HS-5 (cell line): Measurements from ENCODE around the gene CPSF7.

Source experiments
- DNase-seq: peaks from one replicate; pipeline ENCODE4 v3.0.0-alpha.2; 2012; ENCODE audit warnings: low read depth

Gene CPSF7

GRCh38 chr11:61353131-61354067 lies 76.4 kb downstream of the CPSF7 start:
- DNase-seq, result no peak
